SK-N-SH (cell line): Measurements from ENCODE around the gene SULT1C3. TPM values are rescaled to one million over a fixed set of nuclear protein-coding genes. Genes with fewer than 3 reads are reported as not detected.

Source experiments
- CTCF ChIA-PET: fragments of 300-600, 350-600 bp; formaldehyde crosslinking; extraction: SDS; loops from one replicate; lab custom pipeline; 2021; lab: Yijun Ruan, JAX
- POLR2A ChIA-PET: fragments of 350-600 bp; sonication (Branson Sonifier 250); formaldehyde crosslinking; extraction: SDS; loops from one replicate; lab custom pipeline; 2020; ENCODE audit warnings: antibody characterized with exemption, inconsistent platforms; lab: Yijun Ruan, JAX
- DNase-seq: peaks from one replicate; pipeline ENCODE4 v3.0.0; 2012
- H2AFZ ChIP-seq: fragments of 200-600 bp; sonication (generic); 2 replicates; pipeline ENCODE4 v1.8.1; 2016; ENCODE audit warnings: antibody characterized with exemption, mild to moderate bottlenecking, low read depth
- H3F3A ChIP-seq: fragments of 200-600 bp; sonication (generic); replicated peaks from 2 replicates; pipeline ENCODE3; 2016; ENCODE audit warnings: antibody characterized with exemption, mild to moderate bottlenecking; ENCODE audit not compliant: insufficient read depth
- H3K27ac ChIP-seq, 2 experiments: fragments of 200-500 bp in 1 of 2; fragments of 200-600 bp in 1 of 2; sonication (Bioruptor generic) in 1 of 2; sonication (generic), shearing (Covaris generic) in 1 of 2; 2 replicates each; pipeline versions ENCODE4 v1.5.1 to v1.6.1; 2014 to 2016; ENCODE audit warnings: low read depth in 2 of 2, inconsistent platforms in 1 of 2, low read length in 1 of 2, mild to moderate bottlenecking in 1 of 2, mixed read lengths in 1 of 2
- H3K27me3 ChIP-seq: fragments of 200-600 bp; sonication (generic), shearing (Covaris generic); 2 replicates; pipeline ENCODE4 v1.6.1; 2016; ENCODE audit warnings: mixed run types; ENCODE audit not compliant: insufficient read depth
- H3K36me3 ChIP-seq, 2 experiments: fragments of 200-500 bp in 1 of 2; fragments of 200-600 bp in 1 of 2; sonication (Bioruptor generic) in 1 of 2; sonication (generic) in 1 of 2; replicated peaks in 1 of 2; 2 replicates each; pipeline versions ENCODE3 to v1.5.1; 2014 to 2016; ENCODE audit warnings: low read length in 1 of 2, mild to moderate bottlenecking in 1 of 2; ENCODE audit not compliant: insufficient read depth in 2 of 2, control insufficient read depth in 1 of 2
- H3K4me1 ChIP-seq, 2 experiments: fragments of 200-500 bp in 1 of 2; fragments of 200-600 bp in 1 of 2; sonication (Bioruptor generic) in 1 of 2; sonication (generic), shearing (Covaris generic) in 1 of 2; 2 replicates each; pipeline versions ENCODE4 v1.5.1 to v1.6.1; 2014 to 2016; ENCODE audit warnings: low read depth in 1 of 2, low read length in 1 of 2, mixed run types in 1 of 2; ENCODE audit not compliant: insufficient read depth in 2 of 2, control insufficient read depth in 1 of 2
- H3K4me2 ChIP-seq: fragments of 200-600 bp; sonication (generic), shearing (Covaris generic); 2 replicates; pipeline ENCODE4 v1.6.1; 2017; ENCODE audit warnings: mixed run types
- H3K4me3 ChIP-seq, 2 experiments: fragments of 200-500 bp in 1 of 2; fragments of 200-600 bp in 1 of 2; sonication (Bioruptor generic) in 1 of 2; sonication (generic), shearing (Covaris generic) in 1 of 2; 2 replicates each; pipeline versions ENCODE4 v1.5.1 to v1.8.1; 2014 to 2016; ENCODE audit warnings: low read depth in 2 of 2, inconsistent platforms in 1 of 2, low read length in 1 of 2, mild to moderate bottlenecking in 1 of 2, mixed read lengths in 1 of 2, moderate library complexity in 1 of 2
- H3K79me2 ChIP-seq: fragments of 200-600 bp; sonication (generic); 2 replicates; pipeline ENCODE4 v1.8.1; 2017; ENCODE audit warnings: mild to moderate bottlenecking; ENCODE audit not compliant: insufficient read depth
- H3K9ac ChIP-seq: fragments of 200-600 bp; sonication (generic); 2 replicates; pipeline ENCODE4 v1.6.1; 2017; ENCODE audit warnings: mixed run types
- H3K9me2 ChIP-seq: fragments of 200-600 bp; sonication (generic); 2 replicates; pipeline ENCODE4 v1.6.1; 2017; ENCODE audit warnings: mixed run types
- H3K9me3 ChIP-seq: fragments of 200-600 bp; sonication (generic); 2 replicates; pipeline ENCODE4 v1.6.1; 2017; ENCODE audit warnings: mixed run types, mild to moderate bottlenecking, moderate library complexity
- H4K20me1 ChIP-seq: fragments of 200-600 bp; sonication (generic); 2 replicates; pipeline ENCODE4 v1.6.1; 2017; ENCODE audit warnings: mild to moderate bottlenecking, mixed run types; ENCODE audit not compliant: insufficient read depth
- EP300 ChIP-seq, 2 experiments: IDR thresholded peaks; 2 replicates each; pipeline versions ENCODE4 v1.4.0 to v1.6.1; 2012; ENCODE audit warnings: borderline replicate concordance in 1 of 2, low read depth in 1 of 2, low read length in 1 of 2
- EZH2phosphoT487 ChIP-seq: fragments of 200-600 bp; sonication (generic); IDR thresholded peaks from 2 replicates; pipeline ENCODE4 v1.6.1; 2017; ENCODE audit warnings: low read depth, mixed run types, mild to moderate bottlenecking, antibody characterized with exemption, moderate library complexity, borderline replicate concordance
- FOSL2 ChIP-seq: IDR thresholded peaks from 2 replicates; pipeline ENCODE4 v1.4.0; 2012; ENCODE audit warnings: low read depth, mild to moderate bottlenecking, moderate library complexity, borderline replicate concordance
- GABPA ChIP-seq: IDR thresholded peaks from 2 replicates; pipeline ENCODE4 v1.4.0; 2012; ENCODE audit warnings: low read depth, mild to moderate bottlenecking
- GATA2 ChIP-seq: sonication (generic); formaldehyde crosslinking; IDR thresholded peaks from 2 replicates; pipeline ENCODE4 v1.5.0; 2020; ENCODE audit warnings: mild to moderate bottlenecking, missing genetic modification reagents
- JUND ChIP-seq: IDR thresholded peaks from 2 replicates; pipeline ENCODE4 v1.4.0; 2012
- MXI1 ChIP-seq: IDR thresholded peaks from 2 replicates; pipeline ENCODE4 v1.6.1; 2012; ENCODE audit warnings: mild to moderate bottlenecking, low read depth, low read length, improper control_type of control experiment
- NRF1 ChIP-seq: IDR thresholded peaks from 2 replicates; pipeline ENCODE4 v1.6.1; 2012; ENCODE audit warnings: low read depth, mild to moderate bottlenecking, low read length
- PBX3 ChIP-seq: IDR thresholded peaks from 2 replicates; pipeline ENCODE4; 2012
- SIN3A ChIP-seq: IDR thresholded peaks from 2 replicates; pipeline ENCODE4 v1.6.1; 2012; ENCODE audit warnings: low read depth, mild to moderate bottlenecking, low read length, moderate library complexity, borderline replicate concordance
- TAF1 ChIP-seq: IDR thresholded peaks from 2 replicates; pipeline ENCODE4 v1.6.1; 2012; ENCODE audit warnings: low read depth, mild to moderate bottlenecking, low read length, moderate library complexity, borderline replicate concordance
- USF2 ChIP-seq: fragments of 150-350 bp; IDR thresholded peaks from 2 replicates; pipeline ENCODE4 v1.6.1; 2017; ENCODE audit warnings: antibody characterized with exemption, low read length, low read depth, borderline replicate concordance
- polyA plus RNA-seq, 3 experiments: library from polyadenylated mRNA; depleted of rRNA; stranded (reverse); fragments of >200 nt; gene quantifications; 2 replicates each; pipeline ENCODE4 v1.2.3, GENCODE V29; 2012

SULT1C3 gene
- polyA plus RNA-seq, 1 of the 3 experiments (the other 2 are of a cell fraction): not detected

- no peaks in the 10 kb centered on the region for H4K20me1 ChIP-seq
- no peaks in the 10 kb centered on the region for H3K36me3 ChIP-seq
- no peak overlapping the region for H3K4me2 ChIP-seq
- H3K9me2 ChIP-seq: no peaks in the 10 kb centered on the region
- TF ChIP-seq GABPA (no peak), JUND (no peak), PBX3 (no peak), GATA2 (CRISPR knock-in tag) (no peak), EZH2phosphoT487 (no peak), FOSL2 (no peak), EP300 (IDR thresholded peaks at IDR 0.05; ENCODE audit: borderline replicate concordance in 1 of 2, low read depth in 1 of 2, low read length in 1 of 2) (no peak), MXI1 (no peak), NRF1 (no peak), TAF1 (no peak), SIN3A (no peak), USF2 (no peak)
- no peaks in the 10 kb centered on the region for H3K79me2 ChIP-seq
- no peaks in the 10 kb centered on the region for H3K4me1 ChIP-seq
- H3K27me3 ChIP-seq: no peaks in the 10 kb centered on the region
- H2AFZ ChIP-seq: no peak overlapping the region
- no peak overlapping the region for H3K4me3 ChIP-seq
- no peaks in the 10 kb centered on the region for H3K9me3 ChIP-seq
- ChIA-PET POLR2A (no interaction called here), CTCF (no interaction called here)
- no peak for DNase-seq
- H3K9ac ChIP-seq: no peak overlapping the region
- H3F3A ChIP-seq: no peaks in the 10 kb centered on the region
- no peak overlapping the region for H3K27ac ChIP-seq
Observed at GRCh38 chr2:108309903-108310302, 70.1 kb downstream of the SULT1C3 start.

Other genes with a start within 250 kb of the SULT1C3 start
- not detected in 2 replicates for gene SULT1C2, start 48.9 kb downstream of the SULT1C3 start, polyA plus RNA-seq (2012; rRNA removed)
- 0.18 and 0.47 TPM in 2 replicates for gene SULT1C4, start 138.0 kb downstream of the SULT1C3 start, polyA plus RNA-seq (2012; rRNA removed)
- gene GCC2, start 209.2 kb downstream of the SULT1C3 start, polyA plus RNA-seq (2012; rRNA removed): 4.5 and 5.9 TPM in 2 replicates